ENCODE measurements around the gene DMWD. TPM values are rescaled to one million over a fixed set of nuclear protein-coding genes. Genes with fewer than 3 reads are reported as not detected.

DMWD gene
- total and polyA plus RNA-seq, 2 of the 13 experiments (the other 11 are each of a cell fraction or from before 2014, with no cell fraction given), result 10.3 to 14.9 TPM

DNA sequence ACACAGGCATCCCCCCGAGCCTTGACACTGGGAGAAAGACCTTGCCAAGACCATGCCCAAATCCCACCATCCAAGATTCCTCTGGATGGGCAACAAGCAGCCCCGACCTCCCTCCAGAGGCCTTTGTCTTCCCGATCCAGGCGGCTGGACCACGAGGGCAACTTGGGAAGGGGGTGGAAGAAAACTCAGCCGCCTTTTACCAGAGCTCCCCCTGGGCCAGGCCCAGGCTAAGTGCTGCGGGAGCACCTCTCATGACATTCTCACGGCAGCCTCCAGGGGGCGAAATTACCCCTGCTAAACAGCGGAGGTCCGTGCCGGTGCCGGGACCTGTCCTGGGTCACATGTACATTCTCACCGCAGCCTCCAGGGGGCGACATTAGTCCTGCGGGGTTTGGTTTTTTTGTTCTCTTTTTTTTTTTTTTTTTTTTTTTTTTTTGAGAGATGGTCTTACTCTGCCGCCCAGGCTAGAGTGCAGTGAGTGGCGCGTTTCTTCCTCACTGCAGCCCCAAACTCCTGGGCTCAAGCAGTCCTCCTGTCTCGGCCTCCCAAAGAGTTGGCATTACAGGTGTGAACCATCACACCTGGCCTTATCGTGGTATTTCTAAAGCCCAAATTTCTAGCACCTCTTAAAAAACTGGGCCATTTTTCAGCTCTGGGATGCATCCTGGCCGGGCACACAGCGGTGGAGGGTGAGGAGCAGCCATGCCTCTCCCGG, 24.5 kb upstream of the DMWD start (continued):
- TF ChIP-seq CREB1 (IDR thresholded peaks at IDR 0.05), result no peak
- no peak for TF ChIP-seq CREB1 (CRISPR knock-in tag; IDR thresholded peaks at IDR 0.05)
- peak; percentile 42; the same call in 1 of the 2 replicates for TF ChIP-seq KDM5B (CRISPR knock-in tag; IDR thresholded peaks at IDR 0.05; ENCODE audit: borderline replicate concordance)
- no peak for TF ChIP-seq PPARG (CRISPR knock-in tag; conservative IDR thresholded peaks at IDR 0.05)
- TF ChIP-seq ZNF878 (CRISPR knock-in tag; IDR thresholded peaks at IDR 0.05), result no peak
- TF ChIP-seq, protein P1, sequence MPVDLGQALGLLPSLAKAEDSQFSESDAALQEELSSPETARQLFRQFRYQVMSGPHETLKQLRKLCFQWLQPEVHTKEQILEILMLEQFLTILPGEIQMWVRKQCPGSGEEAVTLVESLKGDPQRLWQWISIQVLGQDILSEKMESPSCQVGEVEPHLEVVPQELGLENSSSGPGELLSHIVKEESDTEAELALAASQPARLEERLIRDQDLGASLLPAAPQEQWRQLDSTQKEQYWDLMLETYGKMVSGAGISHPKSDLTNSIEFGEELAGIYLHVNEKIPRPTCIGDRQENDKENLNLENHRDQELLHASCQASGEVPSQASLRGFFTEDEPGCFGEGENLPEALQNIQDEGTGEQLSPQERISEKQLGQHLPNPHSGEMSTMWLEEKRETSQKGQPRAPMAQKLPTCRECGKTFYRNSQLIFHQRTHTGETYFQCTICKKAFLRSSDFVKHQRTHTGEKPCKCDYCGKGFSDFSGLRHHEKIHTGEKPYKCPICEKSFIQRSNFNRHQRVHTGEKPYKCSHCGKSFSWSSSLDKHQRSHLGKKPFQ (CRISPR knock-in tag; IDR thresholded peaks at IDR 0.05; ENCODE audit: insufficient replicate concordance), result no peak
- TF ChIP-seq, protein P2, sequence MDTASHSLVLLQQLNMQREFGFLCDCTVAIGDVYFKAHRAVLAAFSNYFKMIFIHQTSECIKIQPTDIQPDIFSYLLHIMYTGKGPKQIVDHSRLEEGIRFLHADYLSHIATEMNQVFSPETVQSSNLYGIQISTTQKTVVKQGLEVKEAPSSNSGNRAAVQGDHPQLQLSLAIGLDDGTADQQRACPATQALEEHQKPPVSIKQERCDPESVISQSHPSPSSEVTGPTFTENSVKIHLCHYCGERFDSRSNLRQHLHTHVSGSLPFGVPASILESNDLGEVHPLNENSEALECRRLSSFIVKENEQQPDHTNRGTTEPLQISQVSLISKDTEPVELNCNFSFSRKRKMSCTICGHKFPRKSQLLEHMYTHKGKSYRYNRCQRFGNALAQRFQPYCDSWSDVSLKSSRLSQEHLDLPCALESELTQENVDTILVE (CRISPR knock-in tag; IDR thresholded peaks at IDR 0.05), result no peak
- no peak for TF ChIP-seq ADNP (CRISPR knock-in tag; IDR thresholded peaks at IDR 0.05)
- 0 out of 2 replicates have a peak, but pooled peaks have one; percentile 22 for TF ChIP-seq FOXC1 (CRISPR knock-in tag; IDR thresholded peaks at IDR 0.05; ENCODE audit: borderline replicate concordance)
- TF ChIP-seq, protein P3, sequence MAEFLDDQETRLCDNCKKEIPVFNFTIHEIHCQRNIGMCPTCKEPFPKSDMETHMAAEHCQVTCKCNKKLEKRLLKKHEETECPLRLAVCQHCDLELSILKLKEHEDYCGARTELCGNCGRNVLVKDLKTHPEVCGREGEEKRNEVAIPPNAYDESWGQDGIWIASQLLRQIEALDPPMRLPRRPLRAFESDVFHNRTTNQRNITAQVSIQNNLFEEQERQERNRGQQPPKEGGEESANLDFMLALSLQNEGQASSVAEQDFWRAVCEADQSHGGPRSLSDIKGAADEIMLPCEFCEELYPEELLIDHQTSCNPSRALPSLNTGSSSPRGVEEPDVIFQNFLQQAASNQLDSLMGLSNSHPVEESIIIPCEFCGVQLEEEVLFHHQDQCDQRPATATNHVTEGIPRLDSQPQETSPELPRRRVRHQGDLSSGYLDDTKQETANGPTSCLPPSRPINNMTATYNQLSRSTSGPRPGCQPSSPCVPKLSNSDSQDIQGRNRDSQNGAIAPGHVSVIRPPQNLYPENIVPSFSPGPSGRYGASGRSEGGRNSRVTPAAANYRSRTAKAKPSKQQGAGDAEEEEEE (CRISPR knock-in tag; IDR thresholded peaks at IDR 0.05; ENCODE audit: borderline replicate concordance), result no peak
- no peak for TF ChIP-seq PHB2 (IDR thresholded peaks at IDR 0.05; ENCODE audit: partially characterized antibody)
- TF ChIP-seq, protein P4, sequence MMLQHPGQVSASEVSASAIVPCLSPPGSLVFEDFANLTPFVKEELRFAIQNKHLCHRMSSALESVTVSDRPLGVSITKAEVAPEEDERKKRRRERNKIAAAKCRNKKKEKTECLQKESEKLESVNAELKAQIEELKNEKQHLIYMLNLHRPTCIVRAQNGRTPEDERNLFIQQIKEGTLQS (CRISPR knock-in tag; IDR thresholded peaks at IDR 0.05), result no peak
- TF ChIP-seq YEATS4 (CRISPR knock-in tag; IDR thresholded peaks at IDR 0.05; ENCODE audit: borderline replicate concordance), result no peak
- no peak for TF ChIP-seq ZNF3 (CRISPR knock-in tag; IDR thresholded peaks at IDR 0.05)
- TF ChIP-seq MTA3 (CRISPR knock-in tag; IDR thresholded peaks at IDR 0.05), result no peak
- peak; percentile 53 for TF ChIP-seq TAF15 (IDR thresholded peaks at IDR 0.05; ENCODE audit: low read depth, low read length, poor library complexity, severe bottlenecking)
- TF ChIP-seq ZNF101 (CRISPR knock-in tag; IDR thresholded peaks at IDR 0.05; ENCODE audit: borderline replicate concordance, low read depth), result no peak
- peak; percentile 48; the same call in 1 of the 2 replicates for TF ChIP-seq ZNF350 (CRISPR knock-in tag; IDR thresholded peaks at IDR 0.05; ENCODE audit: borderline replicate concordance, low read depth)
- no peak for TF ChIP-seq CHD2 (IDR thresholded peaks at IDR 0.05; ENCODE audit: low read depth, low read length)
- no peak for TF ChIP-seq ZNF788 (CRISPR knock-in tag; IDR thresholded peaks at IDR 0.05; ENCODE audit: borderline replicate concordance)
- no peak for TF ChIP-seq ZNF143 (CRISPR knock-in tag; IDR thresholded peaks at IDR 0.05)
- no peak for TF ChIP-seq ZNF264 (CRISPR knock-in tag; IDR thresholded peaks at IDR 0.05)
- TF ChIP-seq RELA (CRISPR knock-in tag; IDR thresholded peaks at IDR 0.05), result no peak
- TF ChIP-seq, protein P5, sequence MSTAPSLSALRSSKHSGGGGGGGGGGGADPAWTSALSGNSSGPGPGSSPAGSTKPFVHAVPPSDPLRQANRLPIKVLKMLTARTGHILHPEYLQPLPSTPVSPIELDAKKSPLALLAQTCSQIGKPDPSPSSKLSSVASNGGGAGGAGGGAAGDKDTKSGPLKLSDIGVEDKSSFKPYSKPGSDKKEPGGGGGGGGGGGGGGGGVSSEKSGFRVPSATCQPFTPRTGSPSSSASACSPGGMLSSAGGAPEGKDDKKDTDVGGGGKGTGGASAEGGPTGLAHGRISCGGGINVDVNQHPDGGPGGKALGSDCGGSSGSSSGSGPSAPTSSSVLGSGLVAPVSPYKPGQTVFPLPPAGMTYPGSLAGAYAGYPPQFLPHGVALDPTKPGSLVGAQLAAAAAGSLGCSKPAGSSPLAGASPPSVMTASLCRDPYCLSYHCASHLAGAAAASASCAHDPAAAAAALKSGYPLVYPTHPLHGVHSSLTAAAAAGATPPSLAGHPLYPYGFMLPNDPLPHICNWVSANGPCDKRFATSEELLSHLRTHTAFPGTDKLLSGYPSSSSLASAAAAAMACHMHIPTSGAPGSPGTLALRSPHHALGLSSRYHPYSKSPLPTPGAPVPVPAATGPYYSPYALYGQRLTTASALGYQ (CRISPR knock-in tag; IDR thresholded peaks at IDR 0.05), result no peak
- no peak for TF ChIP-seq TP53 (CRISPR knock-in tag; conservative IDR thresholded peaks at IDR 0.05)
